A673 (cell line): ENCODE data around the gene AIFM3.

Experiments used
- EZH2 ChIP-seq: fragments of 200-600 bp; sonication (generic); IDR thresholded peaks from 2 replicates; pipeline ENCODE4 v1.6.1; 2017; ENCODE audit warnings: borderline replicate concordance, low read depth, mild to moderate bottlenecking, mixed read lengths, antibody characterized with exemption, low read length; ENCODE audit not compliant: poor library complexity, severe bottlenecking
- TF ChIP-seq, protein P1 (sequence below): fragments of 300-800, 200-600 bp; sonication (generic); conservative IDR thresholded peaks from 2 replicates; pipeline ENCODE4 v1.5.1; 2017; ENCODE audit warnings: low read depth, mild to moderate bottlenecking, antibody characterized with exemption, low read length, moderate library complexity, mixed read lengths

DNA sequence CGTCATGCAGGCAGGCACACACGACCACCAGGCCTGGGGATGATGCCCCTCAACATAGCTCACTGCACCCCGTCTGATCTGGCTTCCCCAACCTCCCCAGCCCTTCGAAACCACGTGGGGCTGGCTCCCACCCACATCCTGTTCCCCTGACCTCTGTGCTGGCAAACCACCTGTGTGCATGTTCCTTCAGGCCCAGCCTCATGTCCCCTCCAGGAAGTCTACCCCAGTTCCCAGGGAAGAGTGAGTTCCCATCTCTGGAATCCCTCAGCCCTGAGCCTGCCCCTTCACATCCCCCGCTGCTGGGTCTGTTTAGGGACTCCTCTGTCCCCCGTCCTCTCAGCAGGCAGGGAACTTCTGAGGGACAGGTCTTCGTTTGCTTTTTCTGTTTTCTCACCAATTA is 58.2 kb downstream of the AIFM3 start:
- TF ChIP-seq, protein P1, sequence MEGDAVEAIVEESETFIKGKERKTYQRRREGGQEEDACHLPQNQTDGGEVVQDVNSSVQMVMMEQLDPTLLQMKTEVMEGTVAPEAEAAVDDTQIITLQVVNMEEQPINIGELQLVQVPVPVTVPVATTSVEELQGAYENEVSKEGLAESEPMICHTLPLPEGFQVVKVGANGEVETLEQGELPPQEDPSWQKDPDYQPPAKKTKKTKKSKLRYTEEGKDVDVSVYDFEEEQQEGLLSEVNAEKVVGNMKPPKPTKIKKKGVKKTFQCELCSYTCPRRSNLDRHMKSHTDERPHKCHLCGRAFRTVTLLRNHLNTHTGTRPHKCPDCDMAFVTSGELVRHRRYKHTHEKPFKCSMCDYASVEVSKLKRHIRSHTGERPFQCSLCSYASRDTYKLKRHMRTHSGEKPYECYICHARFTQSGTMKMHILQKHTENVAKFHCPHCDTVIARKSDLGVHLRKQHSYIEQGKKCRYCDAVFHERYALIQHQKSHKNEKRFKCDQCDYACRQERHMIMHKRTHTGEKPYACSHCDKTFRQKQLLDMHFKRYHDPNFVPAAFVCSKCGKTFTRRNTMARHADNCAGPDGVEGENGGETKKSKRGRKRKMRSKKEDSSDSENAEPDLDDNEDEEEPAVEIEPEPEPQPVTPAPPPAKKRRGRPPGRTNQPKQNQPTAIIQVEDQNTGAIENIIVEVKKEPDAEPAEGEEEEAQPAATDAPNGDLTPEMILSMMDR: no peak
- no peak for TF ChIP-seq EZH2
